Cardiac fibroblast (primary cell): Measurements from ENCODE around the gene TCAF1.
"Not testable (repeated sequence)": the region's sequence is repeated elsewhere in the genome, so short reads cannot be mapped to it uniquely, and the experiment has no call there.

ENCODE experiments used
- DNase-seq, 2 donors: peaks; one replicate each; pipeline versions ENCODE4 v3.0.0 to v3.0.0-alpha.2; 2010; ENCODE audit warnings: low read depth in 2 of 2
- H3K4me3 ChIP-seq, 2 donors: replicated peaks in 1 of 2; 1 replicate in 1 of 2; 2 replicates in 1 of 2; pipeline ENCODE4 v1.5.1; 2011; ENCODE audit warnings: low read depth in 2 of 2, low read length in 2 of 2, mild to moderate bottlenecking in 2 of 2, moderate library complexity in 1 of 2
- CTCF ChIP-seq: IDR thresholded peaks from one replicate; pipeline ENCODE4 v1.5.1; 2011; ENCODE audit warnings: low read depth, mild to moderate bottlenecking, low read length, inconsistent platforms

Gene TCAF1

GRCh38 chr7:143850682-143851081 is 51.3 kb downstream of the TCAF1 start:
- DNase-seq: no peak
- H3K4me3 ChIP-seq: no peak overlapping the region

GRCh38 chr7:143849785-143850479 is 52.0 kb downstream of the TCAF1 start:
- H3K4me3 ChIP-seq: no peak overlapping the region
- TF ChIP-seq CTCF: no peak
- DNase-seq: no peak

More at GRCh38 chr7:143850682-143851081, 51.3 kb downstream of the TCAF1 start:
- no peak for TF ChIP-seq CTCF

- H3K4me3 ChIP-seq: no peak overlapping the region
- DNase-seq: no peak
- TF ChIP-seq CTCF: no peak
These were observed 53.8 kb downstream of the TCAF1 start for GRCh38 chr7:143848192-143848591.

GRCh38 chr7:143846692-143847091 is 55.3 kb downstream of the TCAF1 start:
- DNase-seq: no peak
- no peak for TF ChIP-seq CTCF

GRCh38 chr7:143841696-143842095 is 60.3 kb downstream of the TCAF1 start:
- TF ChIP-seq CTCF: peak; percentile 23
- not testable (repeated sequence) for H3K4me3 ChIP-seq
- peak in 1 of 2 donors; percentile 27 for DNase-seq

More at GRCh38 chr7:143846692-143847091, 55.3 kb downstream of the TCAF1 start:
- no peak overlapping the region for H3K4me3 ChIP-seq

- H3K4me3 ChIP-seq, DNase-seq: not testable (repeated sequence)
These were observed 61.9 kb downstream of the TCAF1 start for GRCh38 chr7:143840062-143840461.

GRCh38 chr7:143837223-143837622 is 64.8 kb downstream of the TCAF1 start:
- peak overlapping the region in 1 of 2 donors; percentile 28 for H3K4me3 ChIP-seq
- TF ChIP-seq CTCF: peak; percentile 30
- DNase-seq: not testable (repeated sequence)

GRCh38 chr7:143836622-143837021 is 65.4 kb downstream of the TCAF1 start:
- peak overlapping the region; percentile 50 to 51 for H3K4me3 ChIP-seq
- DNase-seq: not testable (repeated sequence)

- not testable (repeated sequence) for DNase-seq, H3K4me3 ChIP-seq
These were observed 65.9 kb downstream of the TCAF1 start for GRCh38 chr7:143836088-143836487.

- not testable (repeated sequence) for H3K4me3 ChIP-seq, DNase-seq
These were observed 75.4 kb downstream of the TCAF1 start for GRCh38 chr7:143826578-143826977.
